ENCODE data around the gene IDH3G. TPM values are rescaled to one million over a fixed set of nuclear protein-coding genes. Genes with fewer than 3 reads are reported as not detected.

Gene IDH3G
- total RNA-seq, 1 experiment from 2014 or later, result 89.4 TPM

DNA sequence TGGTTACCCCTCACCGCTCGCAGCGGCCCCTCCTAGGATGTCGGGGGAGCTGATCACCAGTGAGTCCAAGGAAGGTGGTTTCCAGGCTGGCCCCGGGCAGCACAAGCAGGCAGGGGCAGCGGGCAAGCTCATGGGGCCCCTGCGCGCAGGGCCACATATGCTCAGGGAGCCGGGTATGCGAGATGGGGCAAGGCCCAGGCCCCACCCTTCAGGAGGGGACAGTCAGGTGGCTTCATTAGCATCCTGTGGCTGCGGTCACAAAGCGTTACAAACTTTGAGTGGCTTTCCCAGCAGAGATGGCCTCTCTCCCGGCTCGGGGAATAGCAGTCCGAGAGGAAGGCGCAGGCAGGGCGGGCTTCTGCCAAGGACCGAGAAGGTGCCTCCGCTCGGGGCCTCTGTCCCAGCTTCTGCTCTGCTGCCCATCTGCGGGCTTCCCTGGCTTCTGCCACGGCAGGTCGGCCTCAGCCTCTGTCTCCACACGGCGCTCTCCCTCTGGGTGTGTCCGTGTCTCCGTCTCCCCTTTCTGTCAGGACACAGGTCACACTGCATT is 56.0 kb downstream of the IDH3G start:
- CTCF ChIA-PET, result no interaction called here
- H3K4me3 ChIP-seq (ENCODE audit: low read depth in 2 of 2, low read length in 2 of 2), result no peak overlapping the region
- BruUV-seq (replicated peaks), result no TSS peak
- no peak for ATAC-seq
- no peak for TF ChIP-seq TCF7L2 (IDR thresholded peaks at IDR 0.05; ENCODE audit: low read depth, low read length)
- TF ChIP-seq SIN3A (IDR thresholded peaks at IDR 0.05; ENCODE audit: borderline replicate concordance, insufficient read depth, low read depth, low read length), result no peak
- no peak for TF ChIP-seq POLR2AphosphoS5 (IDR thresholded peaks at IDR 0.05; ENCODE audit: low read depth, low read length)
- TF ChIP-seq CTCF (IDR thresholded peaks at IDR 0.05), result no peak
- TF ChIP-seq REST (IDR thresholded peaks at IDR 0.05; ENCODE audit: insufficient read depth in 1 of 2, low read depth in 2 of 2, low read length in 1 of 2), result no peak
- no peak for DNase-seq (ENCODE audit: low read depth, low spot score)
- no peaks in the 10 kb centered on the region for H3K27me3 ChIP-seq (ENCODE audit: control insufficient read depth, insufficient read depth, low read length)
- H3K4me1 ChIP-seq (ENCODE audit: control insufficient read depth, insufficient read depth, low read length), result no peaks in the 10 kb centered on the region
- H3K9me3 ChIP-seq (ENCODE audit: control insufficient read depth, insufficient read depth, low read depth, low read length), result no peaks in the 10 kb centered on the region
- POLR2A ChIA-PET, result no interaction called here
- H3K36me3 ChIP-seq (ENCODE audit: control insufficient read depth, insufficient read depth, low read length), result no peaks in the 10 kb centered on the region
- in situ Hi-C loops (cut with HindIII; ENCODE audit: low pct_unique_long_range_greater_than_20kb, low sequenced_read_pairs) (no loop called here), intact Hi-C loops (cut with micrococcal nuclease; ENCODE audit: unreplicated experiment) (no loop called here)
- no peak overlapping the region for H3K27ac ChIP-seq (ENCODE audit: low read length)

- ChIA-PET CTCF (no interaction called here), POLR2A (no interaction called here)
- Histone ChIP-seq H3K27ac (ENCODE audit: low read length) (no peak overlapping the region), H3K9me3 (ENCODE audit: control insufficient read depth, insufficient read depth, low read depth, low read length) (no peaks in the 10 kb centered on the region), H3K36me3 (ENCODE audit: control insufficient read depth, insufficient read depth, low read length) (no peaks in the 10 kb centered on the region), H3K27me3 (ENCODE audit: control insufficient read depth, insufficient read depth, low read length) (no peaks in the 10 kb centered on the region), H3K4me3 (ENCODE audit: low read depth in 2 of 2, low read length in 2 of 2) (no peak overlapping the region), H3K4me1 (ENCODE audit: control insufficient read depth, insufficient read depth, low read length) (no peaks in the 10 kb centered on the region)
- no TSS peak for BruUV-seq (replicated peaks)
- DNase-seq (ENCODE audit: low read depth, low spot score) (no peak), ATAC-seq (no peak)
- intact Hi-C loops (cut with micrococcal nuclease; ENCODE audit: unreplicated experiment) (no loop called here), in situ Hi-C loops (cut with HindIII; ENCODE audit: low pct_unique_long_range_greater_than_20kb, low sequenced_read_pairs) (no loop called here)
- TF ChIP-seq POLR2AphosphoS5 (IDR thresholded peaks at IDR 0.05; ENCODE audit: low read depth, low read length), result no peak
- no peak for TF ChIP-seq REST (IDR thresholded peaks at IDR 0.05; ENCODE audit: insufficient read depth in 1 of 2, low read depth in 2 of 2, low read length in 1 of 2)
- no peak for TF ChIP-seq SIN3A (IDR thresholded peaks at IDR 0.05; ENCODE audit: borderline replicate concordance, insufficient read depth, low read depth, low read length)
- no peak for TF ChIP-seq CTCF (IDR thresholded peaks at IDR 0.05)
- no peak for TF ChIP-seq TCF7L2 (IDR thresholded peaks at IDR 0.05; ENCODE audit: low read depth, low read length)
Observed at GRCh38 chrX:153736871-153737441, 57.2 kb downstream of the IDH3G start.
